RWPE1 (cell line): Measurements from ENCODE around the gene ZNF865.

Experiments used
- CTCF ChIA-PET: fragments of 350-600 bp; sonication (Branson Sonifier 250); formaldehyde crosslinking; extraction: SDS; loops from one replicate; lab custom pipeline; 2021; lab: Yijun Ruan, JAX
- POLR2A ChIA-PET: fragments of 400-600 bp; formaldehyde crosslinking; extraction: SDS; loops from one replicate; lab custom pipeline; 2020; ENCODE audit warnings: antibody characterized with exemption; ENCODE audit not compliant: low non-redundant PET; lab: Yijun Ruan, JAX
- DNase-seq: peaks from one replicate; pipeline ENCODE4 v3.0.0; 2012; ENCODE audit warnings: low spot score
- H3K27ac ChIP-seq: fragments of 450-650 bp; 2 replicates; pipeline ENCODE4 v1.5.1; 2017
- TF ChIP-seq, protein P1 (sequence below): fragments of 450-650 bp; conservative IDR thresholded peaks from 2 replicates; pipeline ENCODE4 v1.5.1; 2017; ENCODE audit warnings: low read depth, mild to moderate bottlenecking

ZNF865 gene

DNA sequence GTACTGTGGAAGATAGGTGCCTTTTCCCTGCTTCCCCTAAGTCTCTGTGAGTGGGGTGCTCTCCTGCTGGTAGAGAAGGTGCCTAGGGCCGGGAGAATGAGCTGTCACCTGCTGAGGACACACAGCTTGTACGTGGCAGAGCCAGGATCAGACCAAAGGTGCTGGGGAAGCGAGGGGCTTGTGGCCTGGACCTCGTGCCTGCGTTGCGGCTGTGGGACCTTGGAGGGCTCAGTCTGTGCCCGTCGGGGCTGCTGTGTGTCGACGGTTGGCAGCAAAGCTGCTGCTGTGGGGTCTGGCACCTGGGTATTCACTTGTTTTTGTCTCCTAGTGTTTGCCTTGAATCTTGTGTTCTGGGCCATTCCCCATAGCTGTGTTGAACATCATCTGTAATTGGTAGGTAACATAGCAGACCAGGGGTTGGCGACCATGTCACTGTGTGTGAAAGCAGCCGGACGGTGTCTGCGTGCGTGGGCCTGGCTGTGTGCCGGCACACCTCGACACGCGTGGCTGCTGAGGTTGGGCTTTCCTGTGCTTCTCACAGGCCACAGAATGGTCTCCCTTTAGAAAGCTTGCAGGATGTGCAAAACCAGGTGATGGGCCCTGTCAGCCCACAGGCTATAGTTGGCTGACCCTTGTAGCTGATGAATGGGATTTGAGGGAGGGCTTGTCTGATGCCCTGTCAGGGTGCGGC, 58.5 kb downstream of the ZNF865 start:
- ChIA-PET CTCF (no interaction called here), POLR2A (no interaction called here)
- TF ChIP-seq, protein P1, sequence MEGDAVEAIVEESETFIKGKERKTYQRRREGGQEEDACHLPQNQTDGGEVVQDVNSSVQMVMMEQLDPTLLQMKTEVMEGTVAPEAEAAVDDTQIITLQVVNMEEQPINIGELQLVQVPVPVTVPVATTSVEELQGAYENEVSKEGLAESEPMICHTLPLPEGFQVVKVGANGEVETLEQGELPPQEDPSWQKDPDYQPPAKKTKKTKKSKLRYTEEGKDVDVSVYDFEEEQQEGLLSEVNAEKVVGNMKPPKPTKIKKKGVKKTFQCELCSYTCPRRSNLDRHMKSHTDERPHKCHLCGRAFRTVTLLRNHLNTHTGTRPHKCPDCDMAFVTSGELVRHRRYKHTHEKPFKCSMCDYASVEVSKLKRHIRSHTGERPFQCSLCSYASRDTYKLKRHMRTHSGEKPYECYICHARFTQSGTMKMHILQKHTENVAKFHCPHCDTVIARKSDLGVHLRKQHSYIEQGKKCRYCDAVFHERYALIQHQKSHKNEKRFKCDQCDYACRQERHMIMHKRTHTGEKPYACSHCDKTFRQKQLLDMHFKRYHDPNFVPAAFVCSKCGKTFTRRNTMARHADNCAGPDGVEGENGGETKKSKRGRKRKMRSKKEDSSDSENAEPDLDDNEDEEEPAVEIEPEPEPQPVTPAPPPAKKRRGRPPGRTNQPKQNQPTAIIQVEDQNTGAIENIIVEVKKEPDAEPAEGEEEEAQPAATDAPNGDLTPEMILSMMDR, result no peak
- DNase-seq, result no peak
- H3K27ac ChIP-seq, result no peak overlapping the region

DNA sequence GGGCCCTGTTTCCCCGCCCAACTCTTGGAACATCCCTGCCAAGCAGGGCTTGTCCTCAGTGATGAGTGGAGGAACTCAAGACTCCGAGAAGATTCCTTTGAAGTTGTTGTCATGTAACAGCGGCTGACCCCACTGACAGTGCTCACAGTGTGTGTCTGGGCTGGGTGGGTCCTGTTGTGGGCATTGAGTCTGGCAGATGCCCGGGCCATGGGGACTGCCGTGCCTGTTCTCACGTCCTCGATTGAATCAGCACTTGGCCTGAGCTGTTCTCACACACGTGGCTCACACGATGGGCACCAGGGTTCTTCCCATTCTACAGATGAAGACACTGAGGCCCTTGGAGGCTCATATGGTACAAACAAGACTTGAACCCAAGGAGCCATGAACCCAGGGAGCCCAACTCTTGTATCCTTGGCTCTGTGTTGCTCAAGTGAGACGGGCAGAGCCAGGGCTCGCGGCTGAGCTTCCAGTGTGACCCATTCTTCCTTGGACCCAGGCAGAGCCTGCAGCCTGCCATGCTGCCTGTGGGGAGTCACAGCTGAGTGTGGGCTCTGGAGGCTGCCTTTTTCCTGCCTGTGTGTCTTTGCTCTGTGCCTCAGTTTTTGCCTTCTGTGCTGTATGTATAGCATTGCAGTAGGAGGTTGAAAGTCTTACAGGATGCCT, 61.0 kb downstream of the ZNF865 start:
- TF ChIP-seq, protein P1, result no peak
- H3K27ac ChIP-seq, result peak overlapping the region; percentile 13
- no peak for DNase-seq
- ChIA-PET POLR2A (no interaction called here), CTCF (interaction anchor here (0.6 kb wide), 1 partner anchor 8 kb away, joined by 3 read pairs; no protein-coding TSS in a partner anchor)
